LNCaP clone FGC (cell line): ENCODE measurements around the gene CHST3.
"Not testable (repeated sequence)": the region's sequence is repeated elsewhere in the genome, so short reads cannot be mapped to it uniquely, and the experiment has no call there.

ENCODE experiments used
- DNase-seq: peaks from one replicate; pipeline ENCODE4 v3.0.0-alpha.2; 2011; ENCODE audit warnings: low read depth
- H3K4me3 ChIP-seq: 2 replicates; pipeline ENCODE4 v1.5.1; 2011; ENCODE audit warnings: mild to moderate bottlenecking, low read depth, low read length, control low read depth
- TF ChIP-seq, protein P1 (sequence below): IDR thresholded peaks from 2 replicates; pipeline ENCODE4 v1.5.1; 2012; ENCODE audit warnings: mild to moderate bottlenecking; ENCODE audit not compliant: control insufficient read depth, insufficient read depth; ENCODE audit errors: extremely low read depth

Gene CHST3

DNA sequence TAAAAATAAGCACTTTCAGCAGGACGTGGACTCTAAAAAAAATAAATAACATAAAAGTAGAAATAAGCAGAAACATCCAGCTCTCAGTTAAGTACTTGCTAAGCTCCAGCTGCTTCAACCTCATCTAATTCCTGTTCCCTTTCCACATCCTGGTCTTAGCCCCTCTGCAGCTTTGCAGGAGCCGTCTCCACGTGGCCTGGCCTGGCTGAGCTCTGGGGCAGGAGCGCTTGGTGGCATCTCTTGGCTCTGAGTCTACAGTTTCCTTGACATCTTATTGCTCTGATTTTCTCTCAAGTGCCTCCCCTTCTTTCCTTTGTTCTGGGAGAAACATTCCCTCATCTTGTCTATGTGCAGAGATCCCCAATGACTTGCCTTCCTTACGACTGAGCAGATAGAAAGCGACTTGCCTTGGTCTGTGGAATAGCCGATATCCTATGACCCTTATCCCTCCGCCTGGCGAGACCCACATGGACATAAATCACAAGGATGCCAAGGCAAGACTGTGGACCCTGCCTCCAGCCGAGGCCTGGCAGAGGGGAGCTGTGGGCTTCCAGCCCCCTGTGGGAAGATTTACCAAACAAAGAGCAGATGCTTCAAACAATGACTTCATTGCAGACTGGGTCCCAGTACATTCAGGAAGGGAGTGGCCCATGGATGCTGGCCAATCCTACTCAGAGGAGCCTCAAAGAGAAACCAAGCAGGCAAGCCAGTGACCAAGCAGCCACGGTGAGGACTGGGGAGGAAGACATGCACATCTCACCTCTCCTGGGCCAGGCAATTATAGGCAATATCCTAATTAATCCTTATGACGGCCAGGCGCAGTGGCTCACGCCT lies 62.3 kb downstream of the CHST3 start:
- DNase-seq = no peak
- no peak overlapping the region for H3K4me3 ChIP-seq
- TF ChIP-seq, protein P1, sequence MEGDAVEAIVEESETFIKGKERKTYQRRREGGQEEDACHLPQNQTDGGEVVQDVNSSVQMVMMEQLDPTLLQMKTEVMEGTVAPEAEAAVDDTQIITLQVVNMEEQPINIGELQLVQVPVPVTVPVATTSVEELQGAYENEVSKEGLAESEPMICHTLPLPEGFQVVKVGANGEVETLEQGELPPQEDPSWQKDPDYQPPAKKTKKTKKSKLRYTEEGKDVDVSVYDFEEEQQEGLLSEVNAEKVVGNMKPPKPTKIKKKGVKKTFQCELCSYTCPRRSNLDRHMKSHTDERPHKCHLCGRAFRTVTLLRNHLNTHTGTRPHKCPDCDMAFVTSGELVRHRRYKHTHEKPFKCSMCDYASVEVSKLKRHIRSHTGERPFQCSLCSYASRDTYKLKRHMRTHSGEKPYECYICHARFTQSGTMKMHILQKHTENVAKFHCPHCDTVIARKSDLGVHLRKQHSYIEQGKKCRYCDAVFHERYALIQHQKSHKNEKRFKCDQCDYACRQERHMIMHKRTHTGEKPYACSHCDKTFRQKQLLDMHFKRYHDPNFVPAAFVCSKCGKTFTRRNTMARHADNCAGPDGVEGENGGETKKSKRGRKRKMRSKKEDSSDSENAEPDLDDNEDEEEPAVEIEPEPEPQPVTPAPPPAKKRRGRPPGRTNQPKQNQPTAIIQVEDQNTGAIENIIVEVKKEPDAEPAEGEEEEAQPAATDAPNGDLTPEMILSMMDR = no peak

- DNase-seq = no peak
- TF ChIP-seq, protein P1 = no peak
- no peak overlapping the region for H3K4me3 ChIP-seq
Observed at GRCh38 chr10:72027498-72027897, 63.3 kb downstream of the CHST3 start.

DNA sequence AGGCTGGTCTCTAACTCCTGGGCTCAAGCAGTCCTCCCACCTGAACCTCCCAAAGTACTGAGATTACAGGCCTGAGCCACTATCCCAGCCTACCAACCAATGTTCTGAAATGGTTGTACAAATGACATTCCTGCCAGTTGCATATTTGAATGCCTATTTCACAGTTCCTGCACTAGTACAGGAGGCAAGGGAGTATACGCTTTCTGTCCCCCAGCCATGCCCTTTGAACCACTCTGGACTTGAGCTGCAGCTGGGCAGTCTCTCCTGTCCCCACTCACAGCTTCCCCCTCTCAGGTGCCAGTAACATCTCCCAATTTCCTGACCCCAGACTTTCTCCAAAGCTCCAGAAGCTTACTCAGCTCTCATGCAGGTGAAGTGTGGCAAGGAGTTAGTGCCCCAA lies 65.2 kb downstream of the CHST3 start:
- H3K4me3 ChIP-seq = no peak overlapping the region
- TF ChIP-seq, protein P1 = no peak
- no peak for DNase-seq

GRCh38 chr10:72030762-72031543 lies 66.8 kb downstream of the CHST3 start:
- TF ChIP-seq, protein P1 = no peak
- no peak for DNase-seq

DNA sequence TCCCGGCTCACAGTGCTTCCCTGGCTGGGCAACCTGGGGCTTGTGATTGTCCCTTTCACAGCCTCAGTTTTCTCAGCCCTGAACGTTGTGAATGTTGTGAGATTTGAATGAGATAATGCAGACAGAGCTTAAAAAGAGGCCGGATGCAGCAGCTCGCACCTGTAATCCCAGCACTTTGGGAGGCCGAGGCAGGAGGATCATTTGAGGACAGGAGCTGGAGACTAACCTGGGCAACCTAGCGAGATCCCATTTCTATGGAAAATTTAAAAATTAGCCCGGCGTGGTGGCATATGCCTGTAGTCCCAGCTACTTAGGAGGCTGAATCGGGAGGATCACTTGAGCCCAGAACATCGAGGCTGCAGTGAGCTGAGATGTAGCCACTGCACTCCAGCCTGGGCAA lies 67.5 kb downstream of the CHST3 start:
- no peak for DNase-seq
- TF ChIP-seq, protein P1 = no peak

More at GRCh38 chr10:72030762-72031543, 66.8 kb downstream of the CHST3 start:
- H3K4me3 ChIP-seq = no peak overlapping the region

GRCh38 chr10:72032409-72033162 lies 68.4 kb downstream of the CHST3 start:
- not testable (repeated sequence) for DNase-seq

More for the DNA sequence above, 67.5 kb downstream of the CHST3 start:
- no peak overlapping the region for H3K4me3 ChIP-seq

DNA sequence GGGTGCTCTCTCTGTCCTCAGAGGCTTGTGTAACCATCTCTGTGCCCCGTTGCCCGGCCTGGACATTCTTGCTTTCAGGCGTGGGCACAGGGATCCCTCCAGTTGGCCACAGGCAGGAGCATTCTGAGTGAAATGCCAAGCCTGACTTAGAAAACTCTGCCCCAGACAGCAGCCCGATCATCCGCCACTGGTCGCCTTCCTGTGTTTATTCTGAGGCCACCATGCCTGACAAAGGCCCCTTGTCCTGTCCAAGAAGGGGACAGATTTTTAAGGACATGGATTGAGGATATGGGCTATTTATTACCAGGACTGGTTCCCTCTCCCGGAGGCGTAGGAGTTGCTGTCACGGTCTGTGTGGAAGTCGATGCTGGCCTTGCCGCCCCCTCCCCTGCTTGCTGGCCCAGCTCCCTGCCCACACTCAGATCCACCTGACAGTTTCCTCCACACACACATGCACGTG lies 69.9 kb downstream of the CHST3 start:
- TF ChIP-seq, protein P1 = no peak
- no peak for DNase-seq
- H3K4me3 ChIP-seq = no peak overlapping the region

More at GRCh38 chr10:72032409-72033162, 68.4 kb downstream of the CHST3 start:
- not testable (repeated sequence) for H3K4me3 ChIP-seq
